PC-3 (cell line): ENCODE measurements around the gene RPS15. TPM values are rescaled to one million over a fixed set of nuclear protein-coding genes. Genes with fewer than 3 reads are reported as not detected.

Experiments used
- ATAC-seq: fragments of 200-7000 bp; cut with Tn5 transposase; 2 replicates; pipeline ENCODE4 v1.9.1; 2020; ENCODE audit warnings: mild to moderate bottlenecking, moderate library complexity
- BruUV-seq: library from RNA; stranded (reverse); fragments of 400-500 nt; replicated peaks from 2 replicates; lab custom pipeline; 2021; lab: Mats Ljungman, UMichigan
- CTCF ChIA-PET: fragments of 300-600 bp; sonication (Branson Sonifier 250); formaldehyde crosslinking; loops from one replicate; lab custom pipeline; 2022; ENCODE audit warnings: antibody characterized with exemption; lab: Charles Lee
- POLR2A ChIA-PET: fragments of 300-600 bp; sonication (Branson Sonifier 250); formaldehyde crosslinking; loops from one replicate; lab custom pipeline; 2022; ENCODE audit warnings: antibody characterized with exemption; ENCODE audit not compliant: unreplicated experiment; lab: Charles Lee
- DNase-seq: peaks from one replicate; pipeline ENCODE4 v3.0.0-alpha.2; 2015
- H2AFZ ChIP-seq: fragments of 300-600 bp; sonication (generic); 2 replicates; pipeline ENCODE4 v1.6.0; 2016; ENCODE audit warnings: antibody characterized with exemption, low read length
- H3F3A ChIP-seq: fragments of 300-600 bp; sonication (generic); one replicate; pipeline ENCODE4 v1.6.0; 2017; ENCODE audit warnings: antibody characterized with exemption, low read length, control low read depth, mild to moderate bottlenecking; ENCODE audit not compliant: unreplicated experiment
- H3K27ac ChIP-seq: fragments of 300-600 bp; sonication (generic); 2 replicates; pipeline ENCODE4 v1.5.1; 2016; ENCODE audit warnings: mild to moderate bottlenecking, low read length
- H3K27me3 ChIP-seq: fragments of 300-600 bp; sonication (generic); 2 replicates; pipeline ENCODE4 v1.6.1; 2016; ENCODE audit warnings: low read length, mixed read lengths
- H3K36me3 ChIP-seq: fragments of 300-600 bp; sonication (generic); 2 replicates; pipeline ENCODE4 v1.6.1; 2016; ENCODE audit warnings: low read depth, mixed run types, low read length, mixed read lengths
- H3K4me1 ChIP-seq: fragments of 300-600 bp; sonication (generic); 2 replicates; pipeline ENCODE4 v1.5.1; 2016; ENCODE audit warnings: low read length; ENCODE audit not compliant: insufficient read depth
- H3K4me2 ChIP-seq: fragments of 300-600 bp; sonication (generic); 2 replicates; pipeline ENCODE4 v1.6.0; 2016; ENCODE audit warnings: low read length
- H3K4me3 ChIP-seq: fragments of 300-600 bp; sonication (generic); 2 replicates; pipeline ENCODE4 v1.5.1; 2016; ENCODE audit warnings: mild to moderate bottlenecking, low read length, mixed read lengths
- H3K79me2 ChIP-seq: fragments of 300-600 bp; sonication (generic); 2 replicates; pipeline ENCODE4 v1.6.1; 2017; ENCODE audit warnings: low read length, mixed read lengths
- H3K9ac ChIP-seq: fragments of 300-600 bp; sonication (generic); 2 replicates; pipeline ENCODE4 v1.6.0; 2016; ENCODE audit warnings: mild to moderate bottlenecking, low read length
- H3K9me2 ChIP-seq: fragments of 300-600 bp; sonication (generic); replicated peaks from 2 replicates; pipeline ENCODE4 v1.6.1; 2016; ENCODE audit warnings: mixed run types, low read length, mixed read lengths
- H3K9me3 ChIP-seq: fragments of 300-600 bp; sonication (generic); 2 replicates; pipeline ENCODE4 v1.6.1; 2016; ENCODE audit warnings: low read length, mixed read lengths
- H4K20me1 ChIP-seq: fragments of 300-600 bp; sonication (generic); 2 replicates; pipeline ENCODE4 v1.6.1; 2016; ENCODE audit warnings: low read length, mixed read lengths
- CTCF ChIP-seq: fragments of 300-600 bp; sonication (generic); conservative IDR thresholded peaks from 2 replicates; pipeline ENCODE4 v1.5.1; 2017; ENCODE audit warnings: antibody characterized with exemption, low read depth, mild to moderate bottlenecking, low read length
- EZH2 ChIP-seq: fragments of 300-600 bp; sonication (generic); IDR thresholded peaks from one replicate; pipeline ENCODE4 v1.6.1; 2017; ENCODE audit warnings: antibody characterized with exemption, mild to moderate bottlenecking, low read length; ENCODE audit not compliant: unreplicated experiment
- EZH2phosphoT487 ChIP-seq: fragments of 300-600 bp; sonication (generic); IDR thresholded peaks from 2 replicates; pipeline ENCODE4 v1.6.1; 2018; ENCODE audit warnings: mild to moderate bottlenecking, antibody characterized with exemption, low read length, borderline replicate concordance
- intact Hi-C: fragments of 100-400 bp; cut with micrococcal nuclease; formaldehyde crosslinking; loops from 2 replicates; pipeline ENCODE4 v1.9.0; 2023
- total RNA-seq: library from RNA; depleted of rRNA; stranded (reverse); fragments of >200 nt; gene quantifications from 2 replicates; pipeline ENCODE4 v1.2.3, GENCODE V29; 2014

Gene RPS15
- total RNA-seq, 1 experiment from 2014 or later, result 1,797 TPM

GRCh38 chr19:1472231-1473084 lies 34.3 kb downstream of the RPS15 start:
- ATAC-seq (no peak), DNase-seq (no peak)
- POLR2A ChIA-PET, result no interaction called here
- H3K9me2 ChIP-seq, result no peaks in the 10 kb centered on the region
- H2AFZ ChIP-seq, result no peak overlapping the region
- no peaks in the 10 kb centered on the region for H3K9me3 ChIP-seq
- intact Hi-C loops, result no loop called here
- no peaks in the 10 kb centered on the region for H3K36me3 ChIP-seq
- H3K4me3 ChIP-seq, result no peak overlapping the region
- peaks cover 24% of the 10 kb centered on the region for H3K79me2 ChIP-seq
- H3F3A ChIP-seq, result no peaks in the 10 kb centered on the region
- no peaks in the 10 kb centered on the region for H4K20me1 ChIP-seq
- TF ChIP-seq EZH2phosphoT487, result no peak
- no peak for TF ChIP-seq CTCF
- no peak for TF ChIP-seq EZH2
- peaks cover 18% of the 10 kb centered on the region for H3K4me1 ChIP-seq
- H3K27ac ChIP-seq, result no peak overlapping the region
- no peak overlapping the region for H3K4me2 ChIP-seq
- no peaks in the 10 kb centered on the region for H3K27me3 ChIP-seq
- CTCF ChIA-PET, result interaction anchor here (0.9 kb wide), 1 partner anchor 18 kb away, joined by 4 read pairs; the partner anchor contains the start of gene REEP6
- H3K9ac ChIP-seq, result no peak overlapping the region
- no TSS peak for BruUV-seq

DNA sequence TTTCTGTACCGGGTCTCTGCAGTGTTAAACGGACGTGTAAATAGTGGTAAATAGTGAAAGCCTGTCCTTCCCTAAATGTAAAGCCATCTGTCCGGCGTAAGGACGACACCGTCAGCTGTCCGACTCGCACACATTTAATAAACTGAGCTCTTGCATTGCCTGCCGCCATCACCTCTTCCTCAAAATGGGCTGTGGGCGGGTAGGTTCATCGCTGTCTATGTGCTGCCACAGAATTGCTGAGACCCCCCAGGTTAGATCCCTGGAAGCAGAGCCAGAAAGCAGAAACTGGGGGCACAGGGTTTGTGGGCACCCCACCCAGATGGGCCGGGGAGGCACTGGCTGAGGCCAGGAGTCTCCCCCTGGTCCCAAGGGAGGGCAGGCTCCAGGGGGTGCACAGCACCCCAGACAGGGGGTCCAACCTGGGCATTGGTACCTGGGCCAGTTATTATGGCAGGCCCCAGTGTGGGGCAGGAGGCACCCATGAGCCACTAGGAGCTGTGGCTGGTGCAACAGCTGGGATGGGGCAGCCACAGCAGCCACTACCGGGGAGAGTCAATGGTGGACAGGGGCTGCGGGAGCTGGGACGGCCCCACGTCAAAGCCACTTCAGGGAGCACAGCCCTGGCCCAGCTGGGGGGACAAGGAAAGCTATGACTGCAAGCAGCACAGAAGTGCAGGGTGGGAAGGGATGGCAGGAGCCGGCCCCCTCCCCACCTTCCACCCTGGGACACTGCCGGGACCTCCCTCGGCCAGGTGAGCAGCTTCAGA lies 35.1 kb downstream of the RPS15 start:
- Histone ChIP-seq H4K20me1 (no peaks in the 10 kb centered on the region), H3K27ac (no peak overlapping the region), H3K4me1 (peaks cover 16% of the 10 kb centered on the region), H3K36me3 (no peaks in the 10 kb centered on the region), H3K4me3 (no peak overlapping the region), H3K27me3 (no peaks in the 10 kb centered on the region), H3F3A (no peaks in the 10 kb centered on the region), H3K4me2 (no peak overlapping the region), H3K79me2 (peaks cover 23% of the 10 kb centered on the region), H3K9ac (no peak overlapping the region), H3K9me2 (no peaks in the 10 kb centered on the region), H2AFZ (no peak overlapping the region), H3K9me3 (no peaks in the 10 kb centered on the region)
- ChIA-PET CTCF (no interaction called here), POLR2A (no interaction called here)
- TF ChIP-seq EZH2 (no peak), CTCF (no peak), EZH2phosphoT487 (no peak)
- ATAC-seq, result no peak
- no TSS peak for BruUV-seq
- DNase-seq, result no peak
- intact Hi-C loops, result no loop called here
